ENCODE data around the gene C2CD4D.

The C2CD4D gene

GRCh38 chr1:151825204-151825603 lies 14.4 kb downstream of the C2CD4D start:
- in situ Hi-C loops (cut with MboI; ENCODE audit: low pct_unique_long_range_greater_than_20kb, low sequenced_read_pairs, unreplicated experiment) = no loop called here
- no peak for TF ChIP-seq CTCF (IDR thresholded peaks at IDR 0.05; ENCODE audit: extremely low read depth, insufficient read depth, missing control alignments)
- no peak for DNase-seq (ENCODE audit: low spot score)

DNA sequence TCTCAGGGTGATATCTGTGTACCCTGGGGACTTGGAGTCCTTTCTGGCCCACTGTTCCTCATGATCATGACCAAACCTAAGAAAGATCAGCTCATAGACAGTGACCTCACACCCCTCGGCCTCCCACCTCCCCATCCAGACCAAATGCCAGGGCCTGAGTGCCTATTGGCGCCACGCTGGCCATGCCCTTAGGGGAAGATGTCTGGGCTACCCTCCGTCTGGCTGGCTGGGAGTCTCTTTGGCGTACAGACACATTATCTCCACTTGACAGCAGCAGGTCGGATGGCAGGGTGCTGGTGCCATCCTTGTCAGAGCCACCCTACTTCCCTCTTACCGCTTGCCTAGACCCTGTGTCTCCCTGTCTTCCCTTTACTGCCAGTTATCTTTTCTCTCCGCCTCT lies 16.4 kb downstream of the C2CD4D start:
- DNase-seq (ENCODE audit: low spot score) = no peak
- in situ Hi-C loops (cut with MboI; ENCODE audit: low pct_unique_long_range_greater_than_20kb, low sequenced_read_pairs, unreplicated experiment) = no loop called here
- TF ChIP-seq CTCF (IDR thresholded peaks at IDR 0.05; ENCODE audit: extremely low read depth, insufficient read depth, missing control alignments) = no peak

DNA sequence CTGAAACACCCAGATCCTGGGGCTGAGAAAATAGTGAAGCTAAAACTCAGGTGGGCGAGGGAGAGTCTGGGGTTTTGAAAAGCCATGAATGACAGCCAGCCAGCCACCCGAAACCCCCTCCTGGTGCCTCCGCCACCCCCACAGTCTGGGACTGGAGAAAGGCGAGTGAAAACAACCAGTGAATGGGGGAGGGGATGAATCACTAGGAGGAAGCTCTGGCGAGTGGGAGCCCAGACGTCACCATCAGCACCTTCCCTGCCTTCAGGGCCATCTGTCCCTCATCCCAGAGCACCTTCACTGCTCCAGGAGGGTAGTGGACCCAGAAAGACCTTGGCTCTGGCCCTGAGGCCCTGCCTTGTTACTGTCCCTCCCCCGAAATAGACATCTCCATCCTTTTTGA lies 17.2 kb downstream of the C2CD4D start:
- DNase-seq (ENCODE audit: low spot score) = no peak
- in situ Hi-C loops (cut with MboI; ENCODE audit: low pct_unique_long_range_greater_than_20kb, low sequenced_read_pairs, unreplicated experiment) = no loop called here
- TF ChIP-seq CTCF (IDR thresholded peaks at IDR 0.05; ENCODE audit: extremely low read depth, insufficient read depth, missing control alignments) = no peak

DNA sequence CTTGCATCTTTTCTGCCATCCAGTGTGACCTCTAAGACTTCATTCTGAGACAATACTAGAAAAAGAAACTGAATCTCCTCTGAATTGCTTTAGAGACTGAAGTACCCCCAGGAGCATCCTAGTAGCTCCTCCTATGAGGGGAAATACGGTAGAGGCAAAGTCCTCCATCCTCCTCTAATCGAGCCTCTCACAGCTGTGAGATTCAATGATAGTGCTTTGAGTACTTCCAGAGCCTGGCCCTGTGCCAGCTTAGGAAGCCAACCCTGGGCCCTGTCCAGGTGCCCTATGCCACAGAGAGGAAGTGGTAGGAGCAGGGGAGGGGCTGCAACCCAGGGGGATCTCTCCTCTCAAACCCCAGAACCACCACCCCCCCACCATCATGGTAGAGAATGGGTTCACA lies 18.7 kb downstream of the C2CD4D start:
- in situ Hi-C loops (cut with MboI; ENCODE audit: low pct_unique_long_range_greater_than_20kb, low sequenced_read_pairs, unreplicated experiment) = no loop called here
- no peak for TF ChIP-seq CTCF (IDR thresholded peaks at IDR 0.05; ENCODE audit: extremely low read depth, insufficient read depth, missing control alignments)
- DNase-seq (ENCODE audit: low spot score) = no peak

GRCh38 chr1:151819976-151820623 lies 19.5 kb downstream of the C2CD4D start:
- in situ Hi-C loops (cut with MboI; ENCODE audit: low pct_unique_long_range_greater_than_20kb, low sequenced_read_pairs, unreplicated experiment) = no loop called here
- no peak for DNase-seq (ENCODE audit: low spot score)
- no peak for TF ChIP-seq CTCF (IDR thresholded peaks at IDR 0.05; ENCODE audit: extremely low read depth, insufficient read depth, missing control alignments)

GRCh38 chr1:151819227-151819835 lies 20.3 kb downstream of the C2CD4D start:
- in situ Hi-C loops (cut with MboI; ENCODE audit: low pct_unique_long_range_greater_than_20kb, low sequenced_read_pairs, unreplicated experiment) = no loop called here
- TF ChIP-seq CTCF (IDR thresholded peaks at IDR 0.05; ENCODE audit: extremely low read depth, insufficient read depth, missing control alignments) = no peak
- DNase-seq (ENCODE audit: low spot score) = no peak
